NCI-H748 treated with DMSO at 0.1 percent for 48 hours (cell line): ENCODE measurements around the gene PMEPA1.
"Not testable (repeated sequence)": the region's sequence is repeated elsewhere in the genome, so short reads cannot be mapped to it uniquely, and the experiment has no call there.

Experiments used
- DNase-seq: peaks from one replicate; lab custom pipeline; 2025; lab: John Stamatoyannopoulos, UW

PMEPA1 gene

GRCh38 chr20:57650756-57651483, 58.9 kb downstream of the PMEPA1 start:
- no peak for DNase-seq

- peak; percentile 49 for DNase-seq
These were observed 59.5 kb downstream of the PMEPA1 start for GRCh38 chr20:57650266-57650665.

- DNase-seq, result no peak
These were observed 60.2 kb downstream of the PMEPA1 start for GRCh38 chr20:57649617-57650015.

- DNase-seq, result no peak
These were observed 60.8 kb downstream of the PMEPA1 start for GRCh38 chr20:57648878-57649616.

GRCh38 chr20:57647933-57648785, 61.7 kb downstream of the PMEPA1 start:
- no peak for DNase-seq

GRCh38 chr20:57647006-57647932, 62.5 kb downstream of the PMEPA1 start:
- DNase-seq, result no peak

GRCh38 chr20:57638895-57639236, 70.9 kb downstream of the PMEPA1 start:
- no peak for DNase-seq

GRCh38 chr20:57638173-57638894, 71.5 kb downstream of the PMEPA1 start:
- DNase-seq, result no peak

- no peak for DNase-seq
These were observed 75.8 kb downstream of the PMEPA1 start for GRCh38 chr20:57633945-57634491.

- DNase-seq, result no peak
These were observed 77.5 kb downstream of the PMEPA1 start for GRCh38 chr20:57632286-57632685.

- DNase-seq, result no peak
These were observed 79.8 kb downstream of the PMEPA1 start for GRCh38 chr20:57630061-57630460.

- not testable (repeated sequence) for DNase-seq
These were observed 80.3 kb downstream of the PMEPA1 start for GRCh38 chr20:57629491-57629901.

GRCh38 chr20:57628962-57629308, 80.9 kb downstream of the PMEPA1 start:
- not testable (repeated sequence) for DNase-seq

- no peak for DNase-seq
These were observed 81.5 kb downstream of the PMEPA1 start for GRCh38 chr20:57628047-57628961.

GRCh38 chr20:57627339-57627738, 82.5 kb downstream of the PMEPA1 start:
- no peak for DNase-seq

GRCh38 chr20:57625978-57626377, 83.8 kb downstream of the PMEPA1 start:
- DNase-seq, result no peak

GRCh38 chr20:57625181-57625958, 84.4 kb downstream of the PMEPA1 start:
- DNase-seq, result no peak

- no peak for DNase-seq
These were observed 85.7 kb downstream of the PMEPA1 start for GRCh38 chr20:57624124-57624523.
